ENCODE results near the gene TNFRSF8. TPM values are rescaled to one million over a fixed set of nuclear protein-coding genes. Genes with fewer than 3 reads are reported as not detected.

Gene TNFRSF8
- polyA plus RNA-seq, 1 experiment: 0.22 TPM

DNA sequence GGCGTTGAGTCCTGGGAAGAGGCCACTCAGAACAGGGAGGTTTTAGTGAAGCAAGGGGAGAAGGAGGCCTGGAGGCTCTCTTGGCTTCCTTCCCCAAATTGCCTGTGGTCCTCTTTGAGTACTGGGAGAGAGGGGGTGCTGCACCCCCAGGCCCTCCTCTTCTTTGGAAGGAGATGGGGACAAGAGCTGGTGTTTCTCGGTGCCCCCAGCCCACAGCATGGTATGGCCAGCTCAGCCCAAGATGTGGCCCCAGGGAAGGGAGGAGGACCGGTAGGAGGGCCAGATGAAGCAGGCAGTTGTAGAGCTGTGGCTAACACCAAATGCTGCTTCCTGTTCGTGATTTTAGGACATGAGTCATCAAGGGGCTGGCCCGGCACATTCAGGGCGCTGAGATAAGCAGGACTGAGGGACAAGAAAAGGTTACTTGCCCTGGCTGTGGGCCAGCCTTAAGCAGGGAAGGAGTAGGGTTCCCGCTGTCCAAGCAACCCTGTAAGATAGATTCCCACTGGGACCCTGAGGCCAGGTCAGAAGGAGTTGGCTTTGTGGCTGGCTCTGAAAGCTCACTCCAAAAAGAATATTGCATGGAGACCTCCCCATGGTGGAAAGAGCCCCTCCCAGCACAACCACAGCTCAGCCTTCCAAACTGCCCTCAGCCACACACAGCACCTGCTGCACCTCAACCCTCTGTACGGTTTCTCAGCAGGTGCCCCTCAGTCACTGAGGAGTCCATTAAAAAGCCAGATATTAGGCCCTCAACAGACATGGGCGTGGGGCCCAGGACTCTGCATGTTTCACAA is 98.8 kb downstream of the TNFRSF8 start:
- CTCF ChIA-PET: interaction anchor here (1.5 kb wide), 2 partner anchors 37 to 47 kb away, joined by 3 to 10 read pairs; no protein-coding TSS in a partner anchor
- no peaks in the 10 kb centered on the region for H3K27me3 ChIP-seq (ENCODE audit: control insufficient read depth, insufficient read depth, low read length)
- H3K9me3 ChIP-seq (ENCODE audit: control insufficient read depth, insufficient read depth, low read length): no peaks in the 10 kb centered on the region
- POLR2A ChIA-PET: interaction anchor here (0.6 to 1.3 kb wide), 3 partner anchors 9 to 37 kb away, joined by 3 to 6 read pairs (median 5); no protein-coding TSS in a partner anchor
- TF ChIP-seq, protein P1, sequence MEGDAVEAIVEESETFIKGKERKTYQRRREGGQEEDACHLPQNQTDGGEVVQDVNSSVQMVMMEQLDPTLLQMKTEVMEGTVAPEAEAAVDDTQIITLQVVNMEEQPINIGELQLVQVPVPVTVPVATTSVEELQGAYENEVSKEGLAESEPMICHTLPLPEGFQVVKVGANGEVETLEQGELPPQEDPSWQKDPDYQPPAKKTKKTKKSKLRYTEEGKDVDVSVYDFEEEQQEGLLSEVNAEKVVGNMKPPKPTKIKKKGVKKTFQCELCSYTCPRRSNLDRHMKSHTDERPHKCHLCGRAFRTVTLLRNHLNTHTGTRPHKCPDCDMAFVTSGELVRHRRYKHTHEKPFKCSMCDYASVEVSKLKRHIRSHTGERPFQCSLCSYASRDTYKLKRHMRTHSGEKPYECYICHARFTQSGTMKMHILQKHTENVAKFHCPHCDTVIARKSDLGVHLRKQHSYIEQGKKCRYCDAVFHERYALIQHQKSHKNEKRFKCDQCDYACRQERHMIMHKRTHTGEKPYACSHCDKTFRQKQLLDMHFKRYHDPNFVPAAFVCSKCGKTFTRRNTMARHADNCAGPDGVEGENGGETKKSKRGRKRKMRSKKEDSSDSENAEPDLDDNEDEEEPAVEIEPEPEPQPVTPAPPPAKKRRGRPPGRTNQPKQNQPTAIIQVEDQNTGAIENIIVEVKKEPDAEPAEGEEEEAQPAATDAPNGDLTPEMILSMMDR (IDR thresholded peaks at IDR 0.05; ENCODE audit: low read depth, low read length): no peak
- H3K27ac ChIP-seq (ENCODE audit: low read depth, low read length): peak overlapping the region; percentile 11
- peak; percentile 42 for DNase-seq (ENCODE audit: low read depth, low spot score)
- H3K4me3 ChIP-seq (ENCODE audit: low read depth, low read length): no peak overlapping the region

DNA sequence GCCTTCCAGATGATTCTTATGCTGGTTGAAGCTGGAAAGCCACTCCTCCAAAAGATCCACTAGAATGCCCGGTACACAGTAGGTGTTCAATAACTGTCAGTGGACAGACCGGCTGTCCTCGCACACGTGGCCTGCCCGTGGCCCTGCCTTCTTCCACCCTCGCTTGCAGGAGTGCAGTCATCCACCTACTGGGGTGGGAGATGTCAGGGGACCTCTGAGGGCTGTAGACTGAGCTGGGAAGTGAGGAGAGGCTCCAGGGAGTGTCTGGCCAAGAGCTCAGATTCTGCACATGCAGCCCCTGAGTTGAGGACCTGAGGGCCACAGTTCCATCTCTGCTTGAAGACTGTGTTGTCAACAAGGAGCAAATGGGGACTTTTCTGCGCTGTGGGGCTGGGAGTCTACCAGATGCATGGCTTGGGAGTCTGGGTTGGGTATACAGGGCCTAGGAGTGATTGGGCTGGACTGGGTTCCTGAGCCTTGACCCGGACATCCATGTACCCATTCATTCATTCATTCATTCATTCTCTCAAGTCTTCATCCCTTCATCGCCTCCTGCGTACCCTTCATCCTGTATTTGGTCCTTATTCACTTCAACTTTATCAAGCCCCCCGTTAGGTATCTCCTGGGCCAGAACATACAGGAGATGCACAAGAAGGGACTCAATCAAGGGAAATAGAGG is 99.5 kb downstream of the TNFRSF8 start:
- Histone ChIP-seq H3K27me3 (ENCODE audit: control insufficient read depth, insufficient read depth, low read length) (peaks cover 5% of the 10 kb centered on the region), H3K4me3 (ENCODE audit: low read depth, low read length) (no peak overlapping the region), H3K9me3 (ENCODE audit: control insufficient read depth, insufficient read depth, low read length) (no peaks in the 10 kb centered on the region; the same call in 1 of the 2 replicates), H3K27ac (ENCODE audit: low read depth, low read length) (no peak overlapping the region)
- no peak for DNase-seq (ENCODE audit: low read depth, low spot score)
- TF ChIP-seq, protein P1 (IDR thresholded peaks at IDR 0.05; ENCODE audit: low read depth, low read length): no peak
- CTCF ChIA-PET: interaction anchor here (1.5 kb wide), 2 partner anchors 37 to 46 kb away, joined by 3 to 10 read pairs; no protein-coding TSS in a partner anchor
- POLR2A ChIA-PET: interaction anchor here (1.1 to 1.3 kb wide), 2 partner anchors 9 to 19 kb away, joined by 3 to 6 read pairs; no protein-coding TSS in a partner anchor

DNA sequence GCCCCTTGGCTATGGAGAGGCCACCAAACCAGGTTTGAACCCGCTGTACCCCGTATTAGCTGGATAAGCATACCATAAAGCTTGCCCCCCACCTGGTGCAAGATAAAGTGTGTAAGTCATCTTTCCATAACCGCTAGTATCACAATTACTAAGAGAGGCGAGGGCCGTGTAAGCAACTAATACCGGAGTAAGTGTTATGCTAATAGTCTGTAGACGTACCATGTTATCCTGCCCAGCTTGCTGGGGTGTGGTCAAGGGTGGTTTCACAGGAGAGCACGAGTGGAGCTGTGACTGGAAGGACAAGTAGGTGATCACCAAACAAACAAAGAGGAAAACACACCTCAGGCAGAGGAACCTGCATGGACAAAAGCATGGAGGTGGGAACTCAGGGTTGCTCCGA is 100.1 kb downstream of the TNFRSF8 start:
- no peak for DNase-seq (ENCODE audit: low read depth, low spot score)
- no peak overlapping the region for H3K27ac ChIP-seq (ENCODE audit: low read depth, low read length)
- TF ChIP-seq, protein P1 (IDR thresholded peaks at IDR 0.05; ENCODE audit: low read depth, low read length): no peak
- ChIA-PET POLR2A (no interaction called here), CTCF (no interaction called here)
- no peaks in the 10 kb centered on the region; the same call in 1 of the 2 replicates for H3K9me3 ChIP-seq (ENCODE audit: control insufficient read depth, insufficient read depth, low read length)
- no peak overlapping the region for H3K4me3 ChIP-seq (ENCODE audit: low read depth, low read length)
- peaks cover 5% of the 10 kb centered on the region for H3K27me3 ChIP-seq (ENCODE audit: control insufficient read depth, insufficient read depth, low read length)

DNA sequence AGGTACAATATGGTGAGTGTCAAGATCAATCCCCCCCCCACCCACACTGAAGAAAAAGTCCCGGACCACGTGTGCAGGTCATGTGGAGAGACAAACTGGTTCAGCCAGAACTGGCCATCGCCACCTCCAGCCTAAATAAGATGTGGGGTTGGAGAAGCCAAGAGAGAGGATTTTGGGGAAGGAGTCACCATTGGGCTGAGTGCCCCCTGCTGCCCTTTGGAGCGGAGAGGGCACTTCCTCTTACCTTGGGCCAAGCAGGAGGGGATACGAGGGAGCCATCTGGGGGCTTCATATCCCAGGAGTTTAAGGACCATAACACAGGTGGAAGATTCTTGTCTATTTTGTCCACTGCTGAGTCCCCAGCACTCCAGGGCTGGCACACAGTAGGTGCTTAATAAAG is 101.1 kb downstream of the TNFRSF8 start:
- no peaks in the 10 kb centered on the region; the same call in 1 of the 2 replicates for H3K9me3 ChIP-seq (ENCODE audit: control insufficient read depth, insufficient read depth, low read length)
- ChIA-PET CTCF (interaction anchor here (0.9 kb wide), 1 partner anchor 39 kb away, joined by 4 read pairs; no protein-coding TSS in a partner anchor), POLR2A (no interaction called here)
- H3K4me3 ChIP-seq (ENCODE audit: low read depth, low read length): no peak overlapping the region
- peaks cover 5% of the 10 kb centered on the region for H3K27me3 ChIP-seq (ENCODE audit: control insufficient read depth, insufficient read depth, low read length)
- TF ChIP-seq, protein P1 (IDR thresholded peaks at IDR 0.05; ENCODE audit: low read depth, low read length): no peak
- no peak for DNase-seq (ENCODE audit: low read depth, low spot score)
- no peak overlapping the region for H3K27ac ChIP-seq (ENCODE audit: low read depth, low read length)
